OCI-LY3 (cell line): ENCODE measurements around the gene NFATC4.

ENCODE experiments used
- CTCF ChIP-seq: fragments of 200-600, 300-600 bp; sonication (generic); IDR thresholded peaks from 2 replicates; pipeline ENCODE4 v1.5.1; 2014; ENCODE audit warnings: antibody characterized with exemption, low read length, low read depth
- EZH2phosphoT487 ChIP-seq: fragments of 200-600 bp; shearing (Covaris generic); IDR thresholded peaks from 2 replicates; pipeline ENCODE4 v1.6.1; 2018; ENCODE audit warnings: antibody characterized with exemption, mixed run types, low read depth

DNA sequence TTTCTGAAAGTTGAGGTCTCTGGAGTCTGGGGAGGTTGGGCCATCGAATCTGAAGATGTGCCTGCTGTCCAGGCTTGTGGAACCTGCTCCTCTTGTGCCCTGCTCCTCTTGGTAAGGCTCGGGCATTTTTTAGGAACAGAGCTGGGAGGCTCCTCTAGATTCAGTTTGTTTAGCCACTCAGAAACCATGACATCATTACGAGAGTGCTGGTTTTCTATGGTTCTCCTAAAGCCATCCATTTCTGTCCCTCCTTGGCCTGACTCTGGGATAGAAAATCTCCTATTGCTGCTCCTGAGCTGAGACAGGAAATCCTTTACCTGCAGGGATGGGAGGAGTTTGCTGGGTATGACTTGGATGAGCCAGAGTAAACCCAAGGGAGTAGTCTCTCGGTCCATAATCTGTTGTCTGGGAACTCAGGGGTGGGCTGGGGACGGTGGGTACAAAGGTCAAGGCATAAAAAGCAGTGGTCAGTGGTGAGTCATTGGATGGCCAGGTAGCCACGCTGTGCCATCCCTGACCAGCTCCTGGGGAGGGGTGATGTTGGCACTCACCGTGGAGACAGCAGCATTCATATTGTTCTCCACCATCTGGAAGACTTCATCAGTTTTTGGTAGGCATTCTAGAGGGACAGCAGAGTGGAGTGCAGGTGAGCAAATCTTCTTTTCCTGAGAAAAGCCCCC, 30.7 kb upstream of the NFATC4 start:
- no peak for TF ChIP-seq CTCF
- no peak for TF ChIP-seq EZH2phosphoT487
